Measurements from ENCODE around the gene MPPED2.

The MPPED2 gene

GRCh38 chr11:30462421-30462820 is 123.7 kb downstream of the MPPED2 start:
- no peak for DNase-seq (ENCODE audit: low read depth in 1 of 2, low spot score in 1 of 2)
- Histone ChIP-seq H3K27ac (replicated peaks) (no peak overlapping the region), H3K27me3 (ENCODE audit: insufficient read depth, poor library complexity, severe bottlenecking) (no peaks in the 10 kb centered on the region), H3K4me3 (replicated peaks; ENCODE audit: insufficient read depth, low read length) (no peak overlapping the region)
- no peak for TF ChIP-seq CTCF (IDR thresholded peaks at IDR 0.05; ENCODE audit: insufficient read depth, low read length)
- no peak for TF ChIP-seq POLR2AphosphoS5 (IDR thresholded peaks at IDR 0.05; ENCODE audit: low read depth)
- TF ChIP-seq, protein P1, sequence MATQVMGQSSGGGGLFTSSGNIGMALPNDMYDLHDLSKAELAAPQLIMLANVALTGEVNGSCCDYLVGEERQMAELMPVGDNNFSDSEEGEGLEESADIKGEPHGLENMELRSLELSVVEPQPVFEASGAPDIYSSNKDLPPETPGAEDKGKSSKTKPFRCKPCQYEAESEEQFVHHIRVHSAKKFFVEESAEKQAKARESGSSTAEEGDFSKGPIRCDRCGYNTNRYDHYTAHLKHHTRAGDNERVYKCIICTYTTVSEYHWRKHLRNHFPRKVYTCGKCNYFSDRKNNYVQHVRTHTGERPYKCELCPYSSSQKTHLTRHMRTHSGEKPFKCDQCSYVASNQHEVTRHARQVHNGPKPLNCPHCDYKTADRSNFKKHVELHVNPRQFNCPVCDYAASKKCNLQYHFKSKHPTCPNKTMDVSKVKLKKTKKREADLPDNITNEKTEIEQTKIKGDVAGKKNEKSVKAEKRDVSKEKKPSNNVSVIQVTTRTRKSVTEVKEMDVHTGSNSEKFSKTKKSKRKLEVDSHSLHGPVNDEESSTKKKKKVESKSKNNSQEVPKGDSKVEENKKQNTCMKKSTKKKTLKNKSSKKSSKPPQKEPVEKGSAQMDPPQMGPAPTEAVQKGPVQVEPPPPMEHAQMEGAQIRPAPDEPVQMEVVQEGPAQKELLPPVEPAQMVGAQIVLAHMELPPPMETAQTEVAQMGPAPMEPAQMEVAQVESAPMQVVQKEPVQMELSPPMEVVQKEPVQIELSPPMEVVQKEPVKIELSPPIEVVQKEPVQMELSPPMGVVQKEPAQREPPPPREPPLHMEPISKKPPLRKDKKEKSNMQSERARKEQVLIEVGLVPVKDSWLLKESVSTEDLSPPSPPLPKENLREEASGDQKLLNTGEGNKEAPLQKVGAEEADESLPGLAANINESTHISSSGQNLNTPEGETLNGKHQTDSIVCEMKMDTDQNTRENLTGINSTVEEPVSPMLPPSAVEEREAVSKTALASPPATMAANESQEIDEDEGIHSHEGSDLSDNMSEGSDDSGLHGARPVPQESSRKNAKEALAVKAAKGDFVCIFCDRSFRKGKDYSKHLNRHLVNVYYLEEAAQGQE (IDR thresholded peaks at IDR 0.05; ENCODE audit: insufficient replicate concordance, low read depth), result no peak
- no peak for TF ChIP-seq SPI1 (IDR thresholded peaks at IDR 0.05; ENCODE audit: borderline replicate concordance, low read depth)
- TF ChIP-seq GABPA (IDR thresholded peaks at IDR 0.05; ENCODE audit: low read depth), result no peak

GRCh38 chr11:30459821-30460220 is 126.3 kb downstream of the MPPED2 start:
- TF ChIP-seq POLR2AphosphoS5 (IDR thresholded peaks at IDR 0.05; ENCODE audit: low read depth), result no peak
- TF ChIP-seq CTCF (IDR thresholded peaks at IDR 0.05; ENCODE audit: insufficient read depth, low read length), result no peak
- no peak for TF ChIP-seq SPI1 (IDR thresholded peaks at IDR 0.05; ENCODE audit: borderline replicate concordance, low read depth)
- TF ChIP-seq GABPA (IDR thresholded peaks at IDR 0.05; ENCODE audit: low read depth), result no peak
- TF ChIP-seq, protein P1 (IDR thresholded peaks at IDR 0.05; ENCODE audit: insufficient replicate concordance, low read depth), result no peak
- Histone ChIP-seq H3K27ac (replicated peaks) (no peak overlapping the region), H3K27me3 (ENCODE audit: insufficient read depth, poor library complexity, severe bottlenecking) (no peaks in the 10 kb centered on the region), H3K4me3 (replicated peaks; ENCODE audit: insufficient read depth, low read length) (no peak overlapping the region)
- no peak for DNase-seq (ENCODE audit: low read depth in 1 of 2, low spot score in 1 of 2)

DNA sequence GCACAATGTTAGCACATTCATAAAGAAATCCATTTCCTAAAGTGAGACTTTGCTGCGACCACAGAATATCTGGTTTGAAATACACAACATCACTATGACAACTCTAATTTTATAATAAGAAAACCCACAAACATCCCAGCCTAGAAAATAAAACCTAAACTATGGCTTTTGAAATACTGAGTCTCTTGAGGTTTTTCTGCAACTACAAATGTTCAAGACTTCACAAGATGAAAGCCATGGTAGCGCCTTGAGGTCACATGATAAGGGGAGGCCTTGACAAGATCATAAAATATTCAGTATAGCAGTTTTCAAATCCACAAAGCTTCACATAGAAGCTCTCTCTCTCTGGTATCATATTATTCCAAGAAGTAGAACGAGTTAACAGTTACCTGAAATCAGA is 126.8 kb downstream of the MPPED2 start:
- Histone ChIP-seq H3K27ac (replicated peaks) (no peak overlapping the region), H3K27me3 (ENCODE audit: insufficient read depth, poor library complexity, severe bottlenecking) (no peaks in the 10 kb centered on the region), H3K4me3 (replicated peaks; ENCODE audit: insufficient read depth, low read length) (no peak overlapping the region)
- no peak for DNase-seq (ENCODE audit: low read depth in 1 of 2, low spot score in 1 of 2)
- no peak for TF ChIP-seq GABPA (IDR thresholded peaks at IDR 0.05; ENCODE audit: low read depth)
- TF ChIP-seq, protein P1 (IDR thresholded peaks at IDR 0.05; ENCODE audit: insufficient replicate concordance, low read depth), result no peak
- TF ChIP-seq CTCF (IDR thresholded peaks at IDR 0.05; ENCODE audit: insufficient read depth, low read length), result no peak
- no peak for TF ChIP-seq POLR2AphosphoS5 (IDR thresholded peaks at IDR 0.05; ENCODE audit: low read depth)
- no peak for TF ChIP-seq SPI1 (IDR thresholded peaks at IDR 0.05; ENCODE audit: borderline replicate concordance, low read depth)

Measured in HL-60 (cell line).